Superior temporal gyrus (tissue), 1 donor: ENCODE measurements around the gene CNTF.
A peak's percentile ranks its signal among the peaks of the same experiment; 100 is the strongest.
"Not testable (repeated sequence)": the region's sequence is repeated elsewhere in the genome, so short reads cannot be mapped to it uniquely, and the experiment has no call there.

Source experiments
- DNase-seq: peaks from one replicate; pipeline ENCODE4 v3.0.0-alpha.2; 2016; ENCODE audit errors: extremely low spot score

The CNTF gene, protein sequence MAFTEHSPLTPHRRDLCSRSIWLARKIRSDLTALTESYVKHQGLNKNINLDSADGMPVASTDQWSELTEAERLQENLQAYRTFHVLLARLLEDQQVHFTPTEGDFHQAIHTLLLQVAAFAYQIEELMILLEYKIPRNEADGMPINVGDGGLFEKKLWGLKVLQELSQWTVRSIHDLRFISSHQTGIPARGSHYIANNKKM

DNA sequence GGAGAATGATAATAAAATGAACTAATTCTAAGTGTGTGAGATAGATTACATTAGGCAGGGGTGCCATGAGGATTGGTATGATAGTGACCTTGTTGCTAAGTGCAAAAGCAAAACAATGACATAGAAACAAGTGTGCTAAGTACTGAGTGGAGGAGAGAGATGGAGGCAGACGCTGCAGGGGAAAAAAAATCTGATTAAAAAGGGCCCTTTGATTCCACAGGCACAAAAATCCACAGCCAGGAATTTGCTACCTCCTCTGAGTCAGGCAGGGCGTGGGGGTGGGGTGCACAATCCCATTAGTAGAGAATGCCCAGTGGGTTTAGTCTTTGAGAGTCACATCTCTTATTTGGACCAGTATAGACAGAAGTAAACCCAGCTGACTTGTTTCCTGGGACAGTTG is at the start of gene CNTF:
TSS of gene CNTF (plus strand) at position 322 of the 400 bp plus-strand sequence. CDS start 88 bp downstream, outside the sequence.
- DNase-seq, result no peak

DNA sequence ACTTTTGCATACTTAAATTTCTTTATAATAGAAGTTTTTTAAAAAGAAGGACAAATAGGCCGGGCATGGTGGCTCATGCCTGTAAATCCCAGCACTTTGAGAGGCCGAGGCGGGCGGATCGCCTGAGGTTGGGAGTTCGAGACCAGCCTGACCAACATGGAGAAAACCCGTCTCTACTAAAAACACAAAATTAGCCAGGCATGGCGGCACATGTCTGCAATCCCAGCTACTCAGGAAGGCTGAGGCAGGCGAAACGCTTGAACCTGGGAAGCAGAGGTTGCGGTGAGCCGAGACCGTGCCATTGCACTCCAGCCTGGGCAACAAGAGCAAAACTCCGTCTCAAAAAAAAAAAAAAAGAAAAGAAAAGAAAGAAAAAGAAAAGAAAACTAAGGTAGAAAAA is 49.6 kb upstream of the CNTF start:
- DNase-seq, result not testable (repeated sequence)

DNA sequence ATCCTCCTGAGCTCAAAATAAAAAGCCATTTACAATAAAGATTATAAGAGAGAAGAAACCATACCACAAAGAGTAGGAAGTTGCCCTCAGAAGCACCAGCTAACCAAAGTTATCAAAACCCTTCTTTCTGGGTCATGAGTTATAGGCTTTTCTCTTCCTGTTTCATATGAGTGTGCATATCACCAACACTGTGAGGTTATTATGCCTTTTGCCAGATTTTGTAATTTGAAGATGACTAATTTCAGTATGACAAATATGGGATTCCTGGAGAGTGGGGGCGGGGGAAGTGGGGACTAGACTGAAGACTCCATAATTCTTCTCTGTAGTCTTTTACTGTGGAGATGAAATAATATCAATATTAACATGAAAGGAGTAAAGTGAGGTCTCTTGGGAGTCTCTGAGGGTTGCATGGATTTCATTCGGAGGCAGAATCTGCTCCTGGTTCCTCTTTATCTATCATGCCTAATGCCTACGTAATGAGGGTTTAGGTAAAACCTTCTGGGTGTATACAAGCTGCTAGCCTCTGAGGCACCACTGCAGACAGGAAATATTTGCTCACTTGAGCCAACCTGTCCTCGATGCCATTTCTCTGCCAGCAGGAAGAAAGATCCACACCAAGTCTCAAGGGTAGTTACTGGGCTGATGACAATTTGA is 48.9 kb upstream of the CNTF start:
- DNase-seq, result no peak

DNA sequence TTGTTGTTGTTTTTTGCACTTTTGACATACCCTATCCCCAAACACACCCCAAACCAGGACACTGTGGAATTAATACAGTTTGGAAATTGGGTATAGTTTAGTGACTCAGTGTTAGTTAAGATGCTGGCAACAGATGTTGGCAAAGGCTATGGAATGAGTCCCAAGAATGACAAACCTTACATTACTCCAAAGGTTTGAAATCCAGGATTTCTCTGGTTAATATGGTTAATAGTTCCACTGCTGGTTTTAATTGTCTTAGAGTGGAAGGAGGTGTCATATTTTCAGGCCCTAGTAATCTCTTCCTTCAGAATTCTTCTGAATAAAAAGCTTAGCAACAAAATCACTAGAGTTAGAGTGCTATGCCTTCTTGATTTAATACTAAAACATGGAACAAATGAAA is 47.6 kb upstream of the CNTF start:
- DNase-seq, result peak; percentile 34

DNA sequence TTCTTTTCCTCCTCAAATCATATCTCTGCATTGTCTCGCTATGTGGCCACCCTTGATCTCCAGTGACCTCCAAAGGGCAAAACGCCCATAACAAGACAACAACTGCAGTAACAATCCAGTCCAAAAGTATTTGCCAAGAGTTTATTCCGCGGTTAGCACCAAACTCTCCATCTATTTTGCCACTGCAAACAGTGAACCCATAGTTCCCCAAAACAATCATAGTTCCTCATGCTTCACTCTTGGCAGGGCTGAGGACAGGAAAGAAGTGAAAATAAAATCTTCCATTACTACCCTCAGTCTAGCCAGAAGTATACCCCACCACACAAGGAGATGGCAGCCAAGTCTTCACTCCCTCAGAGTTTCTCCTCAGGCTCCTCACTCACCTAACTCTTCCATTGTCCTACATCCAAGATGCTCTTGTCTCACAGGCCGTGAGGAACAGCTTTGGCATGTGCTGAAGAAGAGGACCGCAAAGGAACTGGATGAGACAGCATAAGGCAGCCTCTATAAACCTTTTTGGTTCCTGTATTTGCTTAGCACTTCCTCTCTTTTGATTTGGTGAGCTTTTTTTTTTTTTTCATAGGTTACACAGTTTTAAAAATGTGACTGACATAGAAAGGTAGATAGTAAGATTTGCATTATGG is 47.0 kb upstream of the CNTF start, which contains the start of gene LPXN:
TSS of gene LPXN (minus strand) at position 480 of the 644 bp plus-strand sequence. CDS start at position 396, 84 bp downstream.
- peak; percentile 74 for DNase-seq

DNA sequence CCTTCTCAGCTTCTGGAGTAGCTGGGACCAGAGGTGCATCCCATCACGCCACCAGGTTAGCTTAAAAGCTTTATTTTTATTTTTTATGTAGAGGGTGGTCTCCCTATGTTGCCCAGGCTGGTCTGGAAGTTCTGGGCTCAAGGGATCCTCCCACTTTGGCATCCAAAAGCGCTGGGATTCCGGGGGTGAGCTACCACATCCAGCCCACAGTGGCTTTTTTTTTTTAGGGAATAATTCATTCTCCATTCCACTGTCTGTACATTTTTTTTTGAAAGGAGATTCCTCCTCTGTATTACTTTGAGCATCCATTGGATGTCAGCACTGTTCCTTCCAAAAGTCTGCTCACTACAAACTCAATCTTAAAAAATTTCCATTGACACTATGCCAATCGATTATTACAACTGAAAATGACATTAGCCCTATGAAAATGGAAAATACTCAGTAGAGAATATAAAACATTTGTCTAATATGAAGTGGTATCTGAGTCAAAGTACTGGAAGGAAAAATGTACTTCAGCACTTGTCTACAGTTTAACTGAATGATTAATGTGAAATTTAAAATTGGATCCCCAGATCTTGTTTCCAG is 45.5 kb upstream of the CNTF start:
- peak; percentile 81 for DNase-seq

DNA sequence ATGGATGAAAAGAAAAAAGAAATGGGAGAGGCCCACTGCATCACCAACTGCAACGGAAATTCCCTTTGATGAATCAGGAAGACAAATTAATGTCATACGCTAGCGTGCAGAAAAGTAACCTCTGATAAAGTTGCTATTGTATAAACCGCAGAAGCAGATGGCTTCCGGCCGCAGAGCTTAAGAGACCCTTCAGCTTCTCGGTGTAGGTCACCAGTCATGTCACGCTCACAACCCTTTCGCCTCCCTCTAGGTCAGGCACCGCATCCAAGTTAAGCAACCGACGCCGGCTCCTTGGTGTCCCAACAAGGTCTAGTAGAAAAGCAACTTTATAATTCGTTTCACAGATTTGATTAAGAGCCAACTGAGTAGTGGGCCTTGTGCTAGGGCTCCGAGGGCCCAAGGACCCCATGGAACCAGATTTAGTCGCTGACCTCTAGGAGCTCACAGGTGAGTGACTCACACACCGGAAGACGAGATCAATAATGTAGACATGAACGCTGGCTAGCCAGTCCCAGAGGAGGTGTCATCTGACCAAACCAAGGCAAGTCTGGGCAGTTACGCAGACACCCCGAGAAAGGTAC is 44.8 kb upstream of the CNTF start:
- no peak for DNase-seq

DNA sequence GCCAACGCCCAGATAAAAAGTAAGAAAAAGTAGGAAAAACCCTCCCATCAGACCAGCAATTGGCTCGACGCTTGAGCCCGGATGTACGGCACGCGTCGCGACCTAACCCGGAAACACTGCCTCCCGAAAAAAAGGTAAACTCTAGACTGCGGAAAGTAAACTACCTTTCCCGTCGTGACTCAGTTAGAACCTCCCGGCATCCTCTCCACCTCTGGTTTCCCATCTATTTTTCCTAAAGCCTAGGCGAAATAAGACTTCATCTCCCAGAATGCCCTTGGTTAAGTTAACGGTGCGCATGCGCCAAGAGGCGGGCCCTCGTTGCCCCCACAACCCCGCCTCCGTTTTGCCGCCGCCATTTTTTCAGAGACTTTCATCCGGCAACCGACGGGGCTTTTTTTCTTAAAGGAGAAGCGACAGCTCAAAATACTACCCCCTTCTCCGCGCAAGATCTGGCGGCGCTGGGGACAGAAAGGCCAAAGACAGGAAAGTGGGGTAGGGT is 44.3 kb upstream of the CNTF start:
- peak; percentile 99 for DNase-seq

DNA sequence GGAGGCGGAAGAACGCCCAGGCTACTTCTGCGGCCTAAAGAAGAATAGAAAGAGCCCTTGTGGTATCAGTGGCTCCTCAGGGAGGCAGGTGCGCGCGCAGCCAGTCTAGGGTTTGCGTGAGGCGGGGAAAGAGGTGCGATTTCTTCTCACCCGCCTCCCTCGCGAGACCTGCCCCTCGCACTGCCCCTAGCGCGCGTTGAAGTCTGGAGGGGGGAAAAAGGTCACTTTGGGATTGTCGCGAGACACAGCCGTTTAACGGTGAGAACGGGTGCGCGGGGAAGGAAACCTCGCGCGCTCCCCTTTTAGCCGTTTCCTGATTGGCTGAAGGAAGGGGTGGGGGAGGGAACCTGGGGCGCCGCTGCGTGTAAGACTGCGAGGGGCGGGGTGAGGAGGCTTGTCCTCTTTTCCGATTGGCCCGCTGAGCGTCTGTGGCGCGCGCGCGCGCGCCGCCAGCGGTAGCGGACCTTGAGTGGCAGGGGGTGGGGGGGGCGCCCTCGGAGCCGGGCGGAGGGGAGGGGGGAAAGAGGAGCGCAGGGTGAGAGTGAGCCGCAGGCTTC is 43.8 kb upstream of the CNTF start, which contains the start of gene ZFP91:
TSS of gene ZFP91 (plus strand) at position 429 of the 557 bp plus-strand sequence. CDS start 219 bp downstream, outside the sequence.
- DNase-seq, result peak; percentile 93

DNA sequence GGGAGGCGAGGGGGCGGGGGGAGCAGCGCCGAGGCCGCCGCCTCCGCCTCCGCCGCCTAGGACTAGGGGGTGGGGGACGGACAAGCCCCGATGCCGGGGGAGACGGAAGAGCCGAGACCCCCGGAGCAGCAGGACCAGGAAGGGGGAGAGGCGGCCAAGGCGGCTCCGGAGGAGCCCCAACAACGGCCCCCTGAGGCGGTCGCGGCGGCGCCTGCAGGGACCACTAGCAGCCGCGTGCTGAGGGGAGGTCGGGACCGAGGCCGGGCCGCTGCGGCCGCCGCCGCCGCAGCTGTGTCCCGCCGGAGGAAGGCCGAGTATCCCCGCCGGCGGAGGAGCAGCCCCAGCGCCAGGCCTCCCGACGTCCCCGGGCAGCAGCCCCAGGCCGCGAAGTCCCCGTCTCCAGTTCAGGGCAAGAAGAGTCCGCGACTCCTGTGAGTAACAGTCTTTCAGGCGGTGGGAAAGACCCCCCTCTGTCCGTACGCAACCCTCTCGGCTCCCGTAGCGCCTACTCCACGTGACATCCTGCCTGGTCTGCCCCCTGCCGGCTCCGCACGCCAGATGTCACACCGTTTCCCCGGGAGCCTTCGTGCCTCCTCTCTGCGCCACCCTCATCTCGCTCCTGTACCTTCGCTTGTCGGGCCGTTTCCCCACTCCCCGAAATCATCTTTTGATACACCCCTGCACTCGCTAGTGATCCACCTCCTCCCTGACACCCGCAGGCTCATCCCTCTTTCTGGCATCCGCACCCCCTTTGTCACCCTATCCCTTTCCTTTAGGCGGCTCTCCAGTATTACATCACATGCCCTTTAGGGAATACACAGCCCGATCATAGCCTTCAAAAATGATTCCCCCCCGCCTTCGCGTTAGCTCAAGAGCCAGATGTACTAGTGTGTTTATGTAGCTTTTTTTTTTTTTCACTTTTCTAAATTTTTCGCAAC is 43.0 kb upstream of the CNTF start:
- peak; percentile 96 for DNase-seq

DNA sequence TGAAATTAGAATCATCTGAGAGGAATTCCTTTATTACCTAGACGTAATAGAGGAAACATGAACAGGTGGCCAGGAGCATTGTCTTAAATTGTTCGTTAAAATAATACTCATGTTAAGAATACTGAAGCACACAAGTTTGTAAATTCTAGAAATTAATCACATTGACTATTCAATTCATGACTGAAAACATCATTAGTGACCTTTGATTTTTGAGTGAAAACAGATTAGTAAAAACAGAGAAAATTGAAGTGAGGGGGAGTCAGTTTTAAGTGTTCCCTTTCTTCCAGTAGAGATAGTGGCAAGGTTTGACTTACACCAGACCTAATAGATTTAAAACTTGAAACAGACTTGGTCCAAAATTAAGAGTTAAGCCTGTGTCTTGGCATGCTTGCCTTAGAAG is 42.2 kb upstream of the CNTF start:
- DNase-seq, result peak; percentile 27

DNA sequence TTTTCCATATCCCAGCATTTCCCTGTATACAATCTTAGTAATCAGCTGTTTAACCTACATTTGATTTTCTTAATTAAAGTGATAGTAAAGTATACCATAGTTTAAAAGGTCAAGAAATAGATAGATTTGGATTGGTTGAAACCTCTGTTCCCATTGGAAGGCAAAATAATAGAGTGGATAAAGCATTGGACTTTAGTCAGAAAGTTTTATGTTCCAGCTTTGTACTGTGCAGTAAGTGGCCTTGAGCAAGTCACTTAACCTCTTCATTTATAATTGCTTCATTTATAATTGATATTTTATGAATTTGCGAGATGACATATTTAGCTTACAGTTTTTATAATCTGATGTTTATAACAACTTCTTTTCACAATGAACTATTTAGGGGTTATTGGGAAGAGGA is 40.0 kb upstream of the CNTF start:
- DNase-seq, result no peak

DNA sequence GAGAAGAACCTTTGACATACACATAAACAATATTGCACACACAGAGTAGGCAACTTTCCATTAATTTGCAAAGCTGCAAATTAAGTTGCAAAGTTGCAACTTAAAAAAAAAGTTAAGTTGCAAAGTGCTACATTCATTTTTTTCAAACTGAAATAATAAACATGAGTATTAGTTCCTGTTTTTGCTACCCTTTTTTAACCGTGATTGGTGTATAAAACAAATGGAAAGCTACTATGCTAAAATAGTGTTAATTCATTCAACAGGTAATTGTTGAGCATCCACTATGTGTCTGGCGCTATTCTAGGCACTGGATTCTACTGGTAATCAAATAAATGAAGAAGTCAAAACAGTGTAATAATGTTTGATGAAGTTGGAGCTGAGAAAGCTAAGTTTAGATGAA is 35.5 kb upstream of the CNTF start:
- DNase-seq, result no peak

DNA sequence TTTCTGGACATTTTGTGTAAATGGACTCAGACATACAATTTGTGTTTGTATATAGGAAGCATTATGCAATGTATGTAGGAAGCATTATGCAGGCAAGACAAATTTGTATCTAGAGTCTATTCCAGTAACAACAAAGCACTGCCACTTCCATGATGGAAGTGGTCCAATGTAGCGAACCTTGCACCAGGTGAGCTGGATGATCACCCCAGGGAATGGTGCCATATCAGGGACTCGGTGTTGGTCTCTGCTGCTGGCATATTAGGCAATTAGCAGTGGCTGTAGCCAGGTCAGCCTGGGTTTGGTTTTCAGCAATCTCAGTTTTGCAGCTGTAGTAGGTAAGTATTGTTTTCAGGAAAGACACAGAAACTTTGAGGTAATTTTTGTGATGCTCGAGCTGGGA is 30.8 kb upstream of the CNTF start:
- DNase-seq, result no peak

DNA sequence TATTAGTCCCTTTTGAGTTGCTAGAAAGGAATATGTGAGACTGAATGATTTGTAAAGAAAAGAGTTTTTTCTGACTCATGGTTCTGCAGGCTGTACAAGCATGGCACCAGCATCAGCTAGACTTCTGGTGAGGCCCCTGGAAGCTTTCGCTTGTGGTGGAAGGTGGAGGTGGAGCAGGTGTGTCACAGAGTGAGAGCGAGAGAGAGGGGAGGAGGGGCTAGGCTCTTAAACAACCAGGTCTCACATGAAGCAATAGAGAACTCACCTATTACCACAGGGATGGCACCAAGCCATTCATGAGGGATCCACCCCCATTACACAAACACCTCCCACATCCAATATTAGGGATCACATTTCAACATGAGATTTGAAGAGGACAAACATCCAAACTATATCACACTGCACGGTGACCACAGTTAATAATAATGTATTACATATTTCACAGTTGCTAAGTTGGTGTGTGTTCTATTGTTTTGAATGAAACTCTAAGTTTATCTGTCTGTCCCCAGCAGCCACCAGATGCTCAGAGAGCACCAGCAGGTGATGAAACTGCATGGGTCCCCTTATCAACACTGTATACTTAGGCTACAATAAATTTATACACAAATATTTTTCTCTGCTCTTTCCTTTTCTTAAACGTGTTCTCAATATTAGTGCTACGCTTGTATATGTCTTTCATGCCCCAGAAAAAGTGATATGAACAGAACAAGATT is 29.5 kb upstream of the CNTF start:
- DNase-seq, result no peak

DNA sequence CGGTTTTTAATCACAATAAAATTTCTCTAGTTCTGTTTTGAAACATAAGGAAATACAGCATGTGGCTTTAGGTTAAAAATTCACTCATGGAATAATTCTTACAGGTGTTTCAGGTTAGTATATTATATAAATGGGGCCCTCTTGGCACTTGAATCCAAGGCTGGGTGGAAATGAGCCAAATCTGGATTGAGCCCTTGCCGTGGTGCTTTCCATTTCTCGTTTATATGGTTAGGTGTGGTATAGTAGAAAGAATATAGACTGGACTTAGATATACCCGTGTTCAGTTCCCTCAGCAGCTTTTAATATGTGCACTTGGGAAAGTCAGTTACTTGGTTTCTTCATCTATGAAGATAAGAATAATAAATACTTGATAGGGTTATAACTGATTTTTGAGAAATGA is 27.6 kb upstream of the CNTF start:
- no peak for DNase-seq

DNA sequence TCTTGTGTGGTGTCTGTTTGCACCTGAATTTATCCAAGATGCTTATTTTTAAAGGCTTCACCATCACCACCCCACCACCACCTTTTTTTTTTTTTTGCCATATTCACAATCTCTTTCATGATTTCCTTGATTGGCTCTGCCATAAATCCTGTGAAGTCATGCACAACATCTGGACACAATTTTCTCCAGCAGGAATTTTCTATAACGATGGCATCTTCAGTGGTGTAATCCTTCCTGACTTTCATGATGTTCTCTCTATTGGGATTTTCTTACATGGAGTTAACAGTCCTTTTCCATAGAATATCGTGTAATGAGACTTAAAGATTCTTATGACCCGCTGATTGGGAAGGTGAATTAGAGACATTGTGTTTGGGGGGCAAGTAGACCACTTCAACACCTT is 25.8 kb upstream of the CNTF start:
- no peak for DNase-seq

DNA sequence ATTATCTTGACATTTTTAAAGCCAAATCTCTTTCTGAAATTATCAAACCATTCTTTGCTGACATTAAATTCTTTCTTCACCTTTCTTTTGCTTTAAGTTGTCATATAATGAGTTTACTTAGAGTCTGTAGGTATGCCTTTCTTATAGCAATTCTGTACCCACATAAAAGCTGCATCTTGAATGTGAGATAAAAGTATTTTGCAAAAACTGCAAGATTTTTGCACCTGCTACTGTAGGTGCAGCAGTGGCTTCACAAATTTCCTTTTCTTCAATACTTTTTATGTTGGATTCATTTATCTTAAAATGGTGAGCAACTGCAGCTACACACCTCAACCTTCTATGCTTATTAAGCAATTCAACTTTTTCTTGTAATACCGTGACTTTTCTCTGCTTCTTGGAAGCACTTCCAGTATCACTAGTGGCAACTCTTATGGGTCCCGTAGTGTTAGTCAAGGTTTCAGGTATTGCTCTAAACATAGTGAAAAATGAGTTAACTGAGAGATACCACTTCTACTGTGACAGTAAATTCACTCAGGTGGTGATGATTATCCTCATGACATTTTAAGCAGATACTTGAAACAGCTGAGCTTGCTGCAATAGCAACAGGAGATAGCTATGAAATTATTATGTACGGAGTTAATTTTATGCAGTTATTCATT is 24.9 kb upstream of the CNTF start:
- DNase-seq, result no peak

DNA sequence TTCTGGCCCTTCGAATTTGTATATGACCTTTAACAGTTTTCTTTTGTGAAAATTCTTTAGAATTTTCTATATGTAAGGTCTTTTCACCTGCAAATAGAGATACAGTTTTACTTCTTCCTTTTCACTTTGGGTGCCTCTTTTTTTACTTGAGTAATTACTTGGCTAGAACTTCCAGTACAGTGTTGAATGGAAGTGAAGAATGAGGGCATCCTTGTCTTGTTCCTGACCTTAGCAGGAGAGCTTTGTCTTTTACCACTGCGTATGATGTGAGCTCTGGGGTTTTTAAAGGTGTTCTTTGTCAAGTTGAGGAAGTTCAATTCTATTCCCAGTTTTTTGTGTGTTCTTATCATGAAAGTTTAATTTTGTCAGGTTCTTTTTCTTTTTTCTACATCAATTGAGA is 22.0 kb upstream of the CNTF start:
- DNase-seq, result no peak
